WI38 (cell line): ENCODE results near the gene TAMM41.

Experiments used
- H3K4me3 ChIP-seq: 2 replicates; pipeline ENCODE4 v1.5.1; 2011; ENCODE audit warnings: low read depth, mild to moderate bottlenecking, control low read depth, low read length
- CTCF ChIP-seq: IDR thresholded peaks from 2 replicates; pipeline ENCODE4 v1.5.1; 2012; ENCODE audit warnings: low read depth, mild to moderate bottlenecking, control low read depth, low read length

Gene TAMM41

GRCh38 chr3:11825301-11825700, 21.4 kb downstream of the TAMM41 start:
- no peak overlapping the region for H3K4me3 ChIP-seq
- no peak for TF ChIP-seq CTCF

GRCh38 chr3:11820531-11821041, 26.1 kb downstream of the TAMM41 start:
- TF ChIP-seq CTCF: peak; percentile 31; the same call in 1 of the 2 replicates

GRCh38 chr3:11819146-11819689, 27.5 kb downstream of the TAMM41 start:
- no peak overlapping the region for H3K4me3 ChIP-seq
- no peak for TF ChIP-seq CTCF

More at GRCh38 chr3:11820531-11821041, 26.1 kb downstream of the TAMM41 start:
- H3K4me3 ChIP-seq: no peak overlapping the region

GRCh38 chr3:11818033-11818432, 28.7 kb downstream of the TAMM41 start:
- TF ChIP-seq CTCF: no peak
- no peak overlapping the region for H3K4me3 ChIP-seq

- no peak for TF ChIP-seq CTCF
- H3K4me3 ChIP-seq: no peak overlapping the region
Observed at GRCh38 chr3:11815111-11815510, 31.6 kb downstream of the TAMM41 start.

GRCh38 chr3:11814663-11815062, 32.0 kb downstream of the TAMM41 start:
- no peak for TF ChIP-seq CTCF
- H3K4me3 ChIP-seq: no peak overlapping the region

- TF ChIP-seq CTCF: no peak
- no peak overlapping the region for H3K4me3 ChIP-seq
Observed at GRCh38 chr3:11810276-11810675, 36.4 kb downstream of the TAMM41 start.
